HG03097 (cell line): Measurements from ENCODE around the gene SRSF5.
"Not testable (repeated sequence)": the region's sequence is repeated elsewhere in the genome, so short reads cannot be mapped to it uniquely, and the experiment has no call there.

Experiments used
- ATAC-seq: cut with Tn5 transposase; IDR thresholded peaks from one replicate; pipeline ENCODE4 v1.9.1; 2021; ENCODE audit not compliant: unreplicated experiment, low FRiP score

Gene SRSF5

DNA sequence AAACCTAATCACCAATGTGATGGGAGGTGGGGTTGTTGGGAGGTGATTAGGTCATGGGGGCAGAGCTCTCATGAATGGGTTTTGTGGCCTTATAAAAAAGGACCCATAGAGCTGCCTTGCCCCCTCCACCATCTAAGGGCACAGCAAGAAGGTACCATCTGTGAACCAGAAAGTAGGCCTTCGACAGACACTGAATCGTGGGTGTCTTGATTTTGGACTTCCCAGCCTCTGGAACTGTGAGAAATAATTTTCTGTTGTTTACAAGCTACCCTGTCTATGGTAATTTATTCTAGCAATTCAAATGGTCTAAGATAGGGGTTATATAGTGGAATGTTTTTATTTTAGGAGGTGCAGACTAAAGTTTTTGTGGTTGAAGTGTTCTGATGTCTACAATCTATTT lies 38.0 kb downstream of the SRSF5 start:
- no peak for ATAC-seq

- ATAC-seq = no peak
Measured at GRCh38 chr14:69807192-69807591, 40.2 kb downstream of the SRSF5 start.

- no peak for ATAC-seq
Measured at GRCh38 chr14:69808919-69809808, 42.2 kb downstream of the SRSF5 start.

DNA sequence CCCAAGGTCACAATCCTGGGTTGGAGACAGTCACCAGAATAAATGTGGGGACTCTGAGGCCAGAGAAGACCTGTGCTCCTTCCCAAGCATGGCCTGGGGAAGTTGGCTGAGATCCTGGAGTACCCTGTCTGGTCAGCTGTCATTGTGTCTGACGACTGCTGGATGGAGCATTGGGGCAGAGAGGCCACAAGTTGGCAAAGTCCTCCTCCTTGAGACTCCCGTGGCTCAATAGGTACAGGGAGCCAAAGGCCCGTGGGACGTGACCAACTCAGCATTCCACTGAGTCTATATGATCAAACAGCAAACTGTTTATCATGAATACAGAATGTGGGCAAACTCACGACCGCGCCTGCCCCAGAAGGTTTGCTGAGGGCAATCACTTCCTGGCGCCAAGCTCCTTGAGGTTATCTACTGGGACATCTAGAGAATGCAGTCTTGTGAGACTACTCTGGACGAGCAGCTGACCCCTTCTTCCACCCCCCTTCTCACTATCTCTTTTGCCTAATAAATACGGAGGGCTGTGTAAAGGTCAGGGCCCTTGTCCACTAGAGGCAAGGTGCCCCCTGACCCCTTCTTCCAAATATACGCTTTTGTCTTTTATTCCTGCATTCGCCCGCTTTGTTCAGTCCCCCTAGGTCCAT lies 44.4 kb downstream of the SRSF5 start:
- no peak for ATAC-seq

- no peak for ATAC-seq
Measured at GRCh38 chr14:69811868-69812252, 44.9 kb downstream of the SRSF5 start.

DNA sequence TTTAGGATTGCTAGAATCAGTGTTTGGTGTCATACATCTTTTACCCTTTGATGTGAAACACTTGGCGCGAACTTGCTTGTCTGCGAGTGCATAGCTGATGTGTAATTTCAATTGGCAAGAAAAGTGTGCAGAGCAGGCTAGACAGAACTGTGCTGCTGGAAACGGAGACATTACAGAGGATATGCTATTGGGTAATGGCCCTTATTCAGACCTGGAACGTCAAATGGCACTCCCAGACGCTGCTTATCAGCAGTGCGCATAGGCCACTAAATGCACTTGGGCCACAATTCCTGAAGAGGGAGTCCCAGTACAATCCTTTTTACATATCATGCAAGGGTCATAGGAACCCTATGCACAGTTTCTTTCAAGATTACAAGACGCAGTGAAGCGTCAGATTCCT lies 45.8 kb downstream of the SRSF5 start:
- no peak for ATAC-seq

DNA sequence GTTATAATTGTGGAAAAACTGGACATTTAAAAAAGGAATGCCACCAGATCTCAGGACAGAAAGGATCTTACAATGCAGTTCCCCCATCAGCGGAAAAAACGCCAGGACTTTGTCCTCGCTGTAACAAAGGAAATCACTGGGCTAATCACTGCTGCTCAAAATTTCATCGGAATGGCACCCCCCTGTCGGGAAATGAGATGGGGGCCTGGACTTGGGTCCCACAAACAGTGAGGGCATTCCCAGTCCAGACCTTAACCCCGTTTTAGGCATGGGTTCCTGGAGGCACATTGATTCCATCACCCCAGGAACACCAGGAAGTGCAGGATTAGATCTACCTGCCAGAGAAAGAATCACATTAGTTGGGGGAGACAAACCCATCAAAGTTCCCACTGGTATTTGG lies 46.4 kb downstream of the SRSF5 start:
- not testable (repeated sequence) for ATAC-seq

DNA sequence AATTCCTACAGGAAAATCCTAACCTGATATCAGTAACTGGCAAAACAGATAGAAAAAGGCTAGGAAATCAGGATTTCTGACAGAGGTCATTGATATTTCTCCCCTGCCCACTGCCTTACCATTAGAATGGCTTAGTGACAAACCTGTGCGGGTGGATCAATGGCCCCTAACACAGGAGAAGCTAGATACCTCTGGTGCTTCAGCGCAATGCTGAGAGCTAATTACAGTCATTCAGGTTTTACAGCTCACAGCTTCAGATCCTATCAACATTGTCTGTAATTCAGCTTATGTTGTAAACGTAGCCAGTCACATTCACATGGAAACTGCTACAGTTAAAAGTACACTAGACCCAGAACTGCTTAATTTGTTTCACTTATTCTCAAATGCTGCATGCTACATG lies 47.5 kb downstream of the SRSF5 start:
- ATAC-seq = no peak

- no peak for ATAC-seq
Measured at GRCh38 chr14:69815556-69815955, 48.6 kb downstream of the SRSF5 start.

GRCh38 chr14:69816216-69816615 lies 49.3 kb downstream of the SRSF5 start:
- no peak for ATAC-seq

DNA sequence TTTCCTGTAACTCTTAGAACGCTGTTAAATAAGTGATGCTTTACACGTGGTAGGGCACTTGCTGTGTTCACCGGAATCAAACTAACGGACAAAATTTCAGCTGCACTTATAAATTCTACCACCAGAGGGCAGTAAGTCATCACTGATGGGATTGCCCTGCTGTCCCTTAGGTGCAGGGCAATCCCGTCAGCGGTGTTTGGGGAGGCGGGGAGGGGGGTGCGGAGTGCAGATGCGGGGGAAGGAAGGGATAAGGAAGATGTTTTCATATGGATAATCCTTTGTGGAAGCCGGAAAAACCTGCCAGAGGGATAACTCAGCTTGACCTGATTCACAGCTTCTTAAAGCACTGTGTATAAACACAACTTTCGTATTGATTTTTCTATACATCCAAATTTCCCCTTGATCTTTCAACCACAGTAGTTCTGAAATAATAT lies 51.8 kb downstream of the SRSF5 start:
- no peak for ATAC-seq

DNA sequence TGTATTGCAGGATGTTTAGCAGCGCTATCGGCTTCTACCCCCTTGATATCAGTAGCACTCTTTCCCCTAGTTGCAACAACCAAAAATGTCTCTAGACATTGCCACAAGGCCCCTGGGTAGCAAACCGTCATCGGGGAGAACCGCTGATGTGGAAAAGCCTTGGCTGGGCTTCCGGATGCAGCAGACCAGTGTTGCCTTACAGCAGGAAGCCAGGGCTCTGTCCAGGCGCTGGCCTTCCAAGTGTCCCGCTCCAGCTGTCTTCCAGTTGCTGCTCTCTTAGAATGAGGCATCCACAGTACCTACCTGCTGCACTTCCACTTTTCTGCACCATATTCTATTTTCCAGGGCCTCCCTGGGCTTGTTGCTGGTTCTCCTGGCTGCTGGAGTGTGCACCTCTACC lies 52.7 kb downstream of the SRSF5 start:
- ATAC-seq = no peak

DNA sequence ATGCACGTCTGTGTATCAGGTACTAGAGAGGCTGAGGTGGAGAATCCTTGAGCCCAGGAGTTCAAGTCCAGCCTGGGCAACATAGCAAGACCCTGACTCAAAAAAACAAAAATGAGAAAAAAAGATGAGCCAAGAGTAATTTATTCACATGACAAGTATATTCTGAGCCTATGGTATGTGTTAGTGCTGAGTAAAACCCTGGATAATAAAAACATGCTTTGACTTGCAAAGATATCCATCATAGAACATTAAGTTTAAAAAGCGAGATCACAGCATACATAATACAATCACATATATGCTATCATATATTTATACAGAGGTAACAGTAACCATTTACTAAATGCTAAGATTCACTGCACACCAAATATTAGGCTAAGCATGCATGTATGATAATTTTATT lies 54.0 kb downstream of the SRSF5 start:
- ATAC-seq = no peak
